ENCODE data around the gene TPH2.

DNA sequence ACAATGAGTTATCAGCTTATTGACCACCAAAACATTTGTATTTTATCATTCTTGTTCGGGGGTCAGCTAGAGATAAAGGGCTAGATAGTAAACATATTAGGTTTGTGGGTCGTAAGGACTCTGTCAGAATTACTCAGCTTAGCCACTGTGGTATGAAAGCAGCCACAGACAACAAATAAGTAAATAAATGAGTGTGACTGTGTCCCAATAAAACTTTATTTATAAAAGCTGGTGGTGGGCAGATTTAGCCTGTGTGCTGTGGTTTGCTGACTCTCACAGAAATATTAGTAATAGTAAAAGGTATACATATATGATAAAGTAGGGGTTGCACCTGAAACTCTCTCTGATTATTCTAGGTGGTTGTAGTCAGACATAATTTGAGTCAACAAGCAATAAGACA, 56.1 kb downstream of the TPH2 start:
- TF ChIP-seq, protein P1, sequence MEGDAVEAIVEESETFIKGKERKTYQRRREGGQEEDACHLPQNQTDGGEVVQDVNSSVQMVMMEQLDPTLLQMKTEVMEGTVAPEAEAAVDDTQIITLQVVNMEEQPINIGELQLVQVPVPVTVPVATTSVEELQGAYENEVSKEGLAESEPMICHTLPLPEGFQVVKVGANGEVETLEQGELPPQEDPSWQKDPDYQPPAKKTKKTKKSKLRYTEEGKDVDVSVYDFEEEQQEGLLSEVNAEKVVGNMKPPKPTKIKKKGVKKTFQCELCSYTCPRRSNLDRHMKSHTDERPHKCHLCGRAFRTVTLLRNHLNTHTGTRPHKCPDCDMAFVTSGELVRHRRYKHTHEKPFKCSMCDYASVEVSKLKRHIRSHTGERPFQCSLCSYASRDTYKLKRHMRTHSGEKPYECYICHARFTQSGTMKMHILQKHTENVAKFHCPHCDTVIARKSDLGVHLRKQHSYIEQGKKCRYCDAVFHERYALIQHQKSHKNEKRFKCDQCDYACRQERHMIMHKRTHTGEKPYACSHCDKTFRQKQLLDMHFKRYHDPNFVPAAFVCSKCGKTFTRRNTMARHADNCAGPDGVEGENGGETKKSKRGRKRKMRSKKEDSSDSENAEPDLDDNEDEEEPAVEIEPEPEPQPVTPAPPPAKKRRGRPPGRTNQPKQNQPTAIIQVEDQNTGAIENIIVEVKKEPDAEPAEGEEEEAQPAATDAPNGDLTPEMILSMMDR (IDR thresholded peaks at IDR 0.05), result no peak
- no peak for TF ChIP-seq POLR2AphosphoS5 (IDR thresholded peaks at IDR 0.05; ENCODE audit: low read depth, low read length)
